OCI-LY1 (cell line): ENCODE measurements around the gene ERCC2.

Source experiments
- H2AFZ ChIP-seq: fragments of 200-600 bp; sonication (generic), shearing (Covaris generic); 2 replicates; pipeline ENCODE4 v1.6.0; 2014; ENCODE audit warnings: antibody characterized with exemption, mild to moderate bottlenecking, low read length
- H3F3A ChIP-seq: fragments of 200-600 bp; sonication (generic), shearing (Covaris generic); 2 replicates; pipeline ENCODE4 v1.6.0; 2014; ENCODE audit warnings: mild to moderate bottlenecking, antibody characterized with exemption, low read length, moderate library complexity; ENCODE audit not compliant: insufficient read depth
- H3K27ac ChIP-seq: fragments of 200-600 bp; sonication (generic); 2 replicates; pipeline ENCODE4 v1.5.1; 2014; ENCODE audit warnings: low read length, mixed run types, mild to moderate bottlenecking, low read depth; ENCODE audit not compliant: poor library complexity, severe bottlenecking
- H3K27me3 ChIP-seq: fragments of 200-600 bp; sonication (generic); 2 replicates; pipeline ENCODE4 v1.6.0; 2014; ENCODE audit warnings: antibody characterized with exemption, mild to moderate bottlenecking, low read length, moderate library complexity; ENCODE audit not compliant: insufficient read depth
- H3K36me3 ChIP-seq: fragments of 200-600 bp; sonication (generic); 2 replicates; pipeline ENCODE4 v1.6.1; 2014; ENCODE audit warnings: mild to moderate bottlenecking, antibody characterized with exemption, low read length, moderate library complexity, mixed read lengths; ENCODE audit not compliant: insufficient read depth
- H3K4me1 ChIP-seq: fragments of 200-600 bp; sonication (generic); 2 replicates; pipeline ENCODE4 v1.5.1; 2014; ENCODE audit warnings: mild to moderate bottlenecking, low read length, moderate library complexity; ENCODE audit not compliant: insufficient read depth, severe bottlenecking
- H3K4me2 ChIP-seq: fragments of 200-600 bp; sonication (generic), shearing (Covaris generic); 2 replicates; pipeline ENCODE4 v1.6.1; 2014; ENCODE audit warnings: low read length
- H3K4me3 ChIP-seq: fragments of 200-600 bp; sonication (generic); 2 replicates; pipeline ENCODE4 v1.5.1; 2014; ENCODE audit warnings: low read length, low read depth, mild to moderate bottlenecking, mixed read lengths; ENCODE audit not compliant: poor library complexity, severe bottlenecking
- H3K79me2 ChIP-seq: fragments of 200-600 bp; shearing (Covaris generic); 2 replicates; pipeline ENCODE4 v1.6.1; 2016; ENCODE audit warnings: mixed run types, low read length, mixed read lengths; ENCODE audit not compliant: insufficient read depth
- H3K9ac ChIP-seq: fragments of 200-600 bp; sonication (generic), shearing (Covaris generic); 2 replicates; pipeline ENCODE4 v1.6.1; 2014; ENCODE audit warnings: mild to moderate bottlenecking, low read length, mixed read lengths
- H3K9me2 ChIP-seq: fragments of 200-600 bp; sonication (generic), shearing (Covaris generic); 2 replicates; pipeline ENCODE4 v1.6.1; 2014; ENCODE audit warnings: low read depth, mild to moderate bottlenecking, low read length, mixed read lengths
- H3K9me3 ChIP-seq: fragments of 200-600 bp; shearing (Covaris generic); 2 replicates; pipeline ENCODE4 v1.6.1; 2014; ENCODE audit warnings: low read length, mixed read lengths
- H4K20me1 ChIP-seq: fragments of 200-600 bp; sonication (generic), shearing (Covaris generic); 2 replicates; pipeline ENCODE4 v1.6.0; 2016; ENCODE audit warnings: mild to moderate bottlenecking, low read length; ENCODE audit not compliant: insufficient read depth
- CTCF ChIP-seq: fragments of 200-600 bp; sonication (generic), shearing (Covaris generic); IDR thresholded peaks from 2 replicates; pipeline ENCODE4 v1.5.1; 2017; ENCODE audit warnings: mild to moderate bottlenecking, antibody characterized with exemption, low read length, moderate library complexity, mixed read lengths
- EZH2 ChIP-seq: fragments of 200-600 bp; sonication (generic), shearing (Covaris generic); IDR thresholded peaks from 2 replicates; pipeline ENCODE4 v1.8.0; 2017; ENCODE audit warnings: borderline replicate concordance, mixed run types, mild to moderate bottlenecking, antibody characterized with exemption, low read length, moderate library complexity, mixed read lengths

The ERCC2 gene

GRCh38 chr19:45305007-45305406 is 65.4 kb downstream of the ERCC2 start:
- Histone ChIP-seq H3K4me3 (no peak overlapping the region), H2AFZ (no peak overlapping the region), H4K20me1 (no peaks in the 10 kb centered on the region), H3K79me2 (no peaks in the 10 kb centered on the region), H3K9me3 (no peaks in the 10 kb centered on the region), H3K36me3 (peaks cover 4% of the 10 kb centered on the region; the same call in 1 of the 2 replicates), H3K4me1 (no peaks in the 10 kb centered on the region), H3K9me2 (no peaks in the 10 kb centered on the region), H3F3A (no peaks in the 10 kb centered on the region), H3K27ac (no peak overlapping the region), H3K9ac (no peak overlapping the region), H3K4me2 (no peak overlapping the region), H3K27me3 (no peaks in the 10 kb centered on the region)
- TF ChIP-seq CTCF = no peak
- no peak for TF ChIP-seq EZH2

GRCh38 chr19:45304141-45304926 is 66.0 kb downstream of the ERCC2 start:
- Histone ChIP-seq H3K27me3 (no peaks in the 10 kb centered on the region), H3K9me2 (no peaks in the 10 kb centered on the region), H3K9ac (no peak overlapping the region), H3K4me3 (no peak overlapping the region), H3F3A (no peaks in the 10 kb centered on the region), H3K27ac (no peak overlapping the region), H2AFZ (no peak overlapping the region), H3K79me2 (no peaks in the 10 kb centered on the region), H3K36me3 (peaks cover 4% of the 10 kb centered on the region; the same call in 1 of the 2 replicates), H3K9me3 (no peaks in the 10 kb centered on the region), H3K4me2 (no peak overlapping the region), H4K20me1 (no peaks in the 10 kb centered on the region), H3K4me1 (no peaks in the 10 kb centered on the region)
- no peak for TF ChIP-seq EZH2
- TF ChIP-seq CTCF = no peak

GRCh38 chr19:45303269-45304060 is 66.9 kb downstream of the ERCC2 start:
- no peak overlapping the region for H3K27ac ChIP-seq
- H3K4me2 ChIP-seq = no peak overlapping the region
- H3K4me3 ChIP-seq = no peak overlapping the region
- H3F3A ChIP-seq = no peaks in the 10 kb centered on the region
- TF ChIP-seq EZH2 = no peak
- no peak for TF ChIP-seq CTCF
- no peaks in the 10 kb centered on the region for H4K20me1 ChIP-seq
- no peaks in the 10 kb centered on the region for H3K9me3 ChIP-seq
- H3K9me2 ChIP-seq = no peaks in the 10 kb centered on the region
- no peak overlapping the region for H3K9ac ChIP-seq
- H3K79me2 ChIP-seq = no peaks in the 10 kb centered on the region
- no peak overlapping the region for H2AFZ ChIP-seq
- H3K27me3 ChIP-seq = no peaks in the 10 kb centered on the region
- peaks cover 4% of the 10 kb centered on the region; the same call in 1 of the 2 replicates for H3K36me3 ChIP-seq
- no peaks in the 10 kb centered on the region for H3K4me1 ChIP-seq
